Measurements from ENCODE around the gene GNG7. TPM values are rescaled to one million over a fixed set of nuclear protein-coding genes. Genes with fewer than 3 reads are reported as not detected.
"Not testable (repeated sequence)": the region's sequence is repeated elsewhere in the genome, so short reads cannot be mapped to it uniquely, and the experiment has no call there.

GNG7 gene
- total RNA-seq, 3 donors from 2014 or later: 0.33 to 0.55 (median 0.48) TPM

DNA sequence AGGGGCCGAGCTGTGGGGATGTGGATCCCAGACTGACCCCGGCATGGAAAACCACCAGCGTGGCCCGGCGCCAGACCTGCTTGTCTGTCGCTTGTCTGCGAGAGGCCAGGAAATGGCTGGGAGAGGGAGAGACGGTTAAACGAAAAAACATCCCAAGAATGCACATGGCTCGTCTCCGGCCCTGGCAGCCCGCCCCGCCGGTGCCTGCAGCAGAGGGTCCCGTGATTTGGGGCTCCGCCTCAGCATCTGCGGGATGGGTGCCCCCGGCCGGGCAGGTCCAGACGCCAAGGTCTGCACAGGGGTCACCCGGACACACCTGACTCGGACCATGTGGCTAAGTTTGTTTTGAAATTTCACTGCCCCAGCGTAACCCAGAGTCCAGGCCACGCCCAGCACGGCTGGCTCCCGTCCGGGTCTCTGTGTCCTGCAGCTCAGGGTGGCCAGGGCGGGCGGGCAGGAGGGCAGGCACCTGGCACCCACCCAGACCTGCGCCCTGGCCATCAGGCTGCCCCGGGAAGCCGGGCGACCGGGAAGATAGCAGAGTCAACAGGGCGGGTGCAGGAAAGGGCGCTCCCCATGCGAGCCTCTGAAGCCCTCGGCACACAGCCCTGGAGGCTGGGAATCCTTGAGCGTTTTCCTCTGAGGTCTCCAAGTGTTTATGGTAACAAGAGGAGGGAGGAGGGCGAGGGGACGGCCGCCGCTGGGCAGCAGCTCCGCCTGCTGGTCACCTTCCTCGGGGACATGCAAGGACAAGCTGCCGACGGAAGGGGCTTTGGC lies 123.4 kb downstream of the GNG7 start:
- ATAC-seq (peak; percentile 50 to 53), DNase-seq (peak; percentile 61)
- H3K9me3 Mint-ChIP-seq: peaks cover 5% of the 10 kb centered on the region
- peaks cover 9% of the 10 kb centered on the region for H3K4me1 Mint-ChIP-seq (ENCODE audit: low read depth)
- H3K27me3 Mint-ChIP-seq (ENCODE audit: low read depth): peaks cover 3% of the 10 kb centered on the region
- H3K4me3 Mint-ChIP-seq: peak overlapping the region; percentile 57
- no peaks in the 10 kb centered on the region for H3K36me3 Mint-ChIP-seq (ENCODE audit: insufficient read depth)

DNA sequence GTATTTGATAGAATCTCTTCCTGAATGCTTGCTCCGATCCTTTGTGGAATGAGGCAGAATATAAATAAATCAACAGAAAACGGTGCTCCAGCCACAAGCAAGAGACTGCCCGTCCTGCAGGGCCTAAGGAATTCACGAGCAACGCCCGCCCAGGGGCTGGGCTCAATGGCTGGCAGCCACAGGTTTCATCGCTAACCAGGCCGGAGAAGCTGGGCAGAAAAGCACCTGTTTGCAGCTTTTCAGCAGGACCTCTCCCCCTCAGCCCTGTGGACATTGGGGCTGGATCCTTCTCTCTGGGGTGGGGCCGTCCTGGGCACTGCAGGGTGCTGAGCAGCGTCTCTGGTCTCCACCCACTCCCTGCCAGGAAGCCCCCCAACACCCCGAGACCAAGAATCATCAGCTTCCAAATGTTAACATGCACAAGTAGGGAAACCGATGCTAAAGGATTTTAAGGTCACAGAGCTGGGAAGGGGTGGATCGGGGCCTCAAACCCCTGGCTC lies 124.1 kb downstream of the GNG7 start:
- no peak for ATAC-seq
- H3K36me3 Mint-ChIP-seq (ENCODE audit: insufficient read depth): no peaks in the 10 kb centered on the region
- H3K4me1 Mint-ChIP-seq (ENCODE audit: low read depth): peaks cover 9% of the 10 kb centered on the region
- no peak for DNase-seq
- no peaks in the 10 kb centered on the region for H3K9me3 Mint-ChIP-seq
- peaks cover 3% of the 10 kb centered on the region for H3K27me3 Mint-ChIP-seq (ENCODE audit: low read depth)
- no peak overlapping the region for H3K4me3 Mint-ChIP-seq

DNA sequence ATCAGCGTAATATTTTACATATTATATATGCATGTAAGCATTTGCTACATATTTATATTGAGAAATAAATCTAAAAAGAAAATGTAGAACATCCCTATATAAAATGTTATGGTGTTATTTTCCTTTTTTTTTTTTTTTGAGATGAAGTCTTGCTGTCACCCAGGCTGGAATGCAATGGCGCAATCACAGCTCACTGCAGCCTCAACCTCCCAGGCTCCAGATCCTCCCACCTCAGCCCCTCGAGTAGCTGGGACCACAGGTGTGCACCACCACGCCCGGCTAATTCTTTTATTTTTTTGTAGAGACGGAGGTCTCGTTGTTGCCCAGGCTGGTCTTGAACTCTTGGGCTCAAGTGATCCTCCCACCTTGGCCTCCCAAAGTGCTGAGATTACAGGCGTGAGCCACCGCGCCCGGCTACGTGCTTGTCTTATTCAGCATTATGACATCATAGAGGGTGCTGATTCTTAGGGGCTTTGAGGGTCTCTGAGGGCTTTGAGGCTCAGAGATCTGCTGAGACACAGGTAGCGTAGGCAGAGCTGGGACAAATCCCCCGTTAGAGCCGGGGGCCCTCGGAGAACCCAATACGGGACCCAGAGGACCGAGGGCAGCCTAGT lies 124.7 kb downstream of the GNG7 start:
- Mint-ChIP-seq H3K4me3 (no peak overlapping the region), H3K36me3 (ENCODE audit: insufficient read depth) (no peaks in the 10 kb centered on the region), H3K4me1 (ENCODE audit: low read depth) (peaks cover 9% of the 10 kb centered on the region), H3K27me3 (ENCODE audit: low read depth) (peaks cover 3% of the 10 kb centered on the region), H3K9me3 (no peaks in the 10 kb centered on the region)
- no peak for ATAC-seq
- DNase-seq: no peak

DNA sequence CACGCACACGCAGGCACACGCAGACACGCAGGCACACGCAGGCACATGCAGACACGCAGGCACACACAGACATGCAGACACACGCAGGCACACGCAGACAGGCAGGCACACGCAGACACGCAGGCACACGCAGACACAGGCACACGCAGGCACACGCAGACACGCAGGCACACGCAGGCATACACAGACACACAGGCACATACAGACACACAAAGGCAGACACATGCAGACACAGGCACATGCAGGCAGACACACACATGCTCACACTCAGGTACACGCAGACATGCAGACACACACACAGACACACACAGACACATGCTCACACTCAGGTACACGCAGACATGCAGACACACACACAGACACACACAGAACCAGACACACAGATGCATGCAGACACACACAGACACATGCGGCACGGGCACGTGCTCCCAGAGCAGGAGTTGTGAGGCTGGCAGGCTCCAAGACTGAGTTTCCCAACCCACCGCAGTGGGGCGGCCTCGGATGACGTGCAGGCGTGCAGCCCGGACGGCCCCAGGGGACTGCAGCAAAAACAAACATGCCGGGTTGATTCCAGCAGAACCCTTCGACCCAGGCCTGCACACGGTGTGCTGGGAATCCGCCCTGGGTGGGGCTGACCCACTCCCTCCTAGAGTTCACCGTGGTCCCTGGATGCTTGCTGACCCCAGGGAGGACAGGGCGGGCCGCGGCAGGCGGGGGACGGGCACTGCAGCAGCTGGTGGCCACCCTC lies 126.6 kb downstream of the GNG7 start:
- Mint-ChIP-seq H3K4me1 (ENCODE audit: low read depth) (peaks cover 9% of the 10 kb centered on the region), H3K9me3 (no peaks in the 10 kb centered on the region), H3K27me3 (ENCODE audit: low read depth) (peaks cover 3% of the 10 kb centered on the region), H3K36me3 (ENCODE audit: insufficient read depth) (no peaks in the 10 kb centered on the region), H3K4me3 (no peak overlapping the region)
- ATAC-seq: no peak
- DNase-seq: no peak

DNA sequence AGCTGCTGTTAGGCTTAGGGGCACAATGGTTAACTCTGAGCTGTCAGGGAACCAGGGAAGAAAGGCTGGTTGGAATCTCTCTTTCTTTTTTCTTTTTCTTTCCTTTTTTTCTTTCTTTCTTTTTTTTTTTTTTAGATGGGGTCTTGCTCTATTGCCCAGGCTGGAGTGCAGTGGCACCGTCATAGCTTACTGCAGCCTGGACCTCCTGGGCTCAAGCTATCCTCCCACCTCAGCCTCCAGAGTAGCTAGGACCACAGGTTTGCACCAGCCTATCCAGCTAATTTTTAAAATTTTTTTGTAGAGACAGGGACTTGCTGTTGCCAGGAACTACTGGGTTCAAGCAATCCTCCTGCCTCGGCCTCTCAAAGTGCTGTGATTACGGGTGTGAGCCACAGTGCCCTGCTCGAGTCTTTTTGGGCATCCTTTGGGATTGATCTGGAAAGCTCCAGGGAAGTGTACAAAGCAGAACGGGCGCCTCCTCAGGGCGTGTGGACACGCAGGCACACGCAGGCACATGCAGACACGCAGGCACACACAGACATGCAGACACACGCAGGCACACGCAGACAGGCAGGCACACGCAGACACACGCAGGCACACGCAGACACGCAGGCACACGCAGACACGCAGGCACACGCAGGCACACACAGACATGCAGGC lies 127.4 kb downstream of the GNG7 start:
- Mint-ChIP-seq H3K36me3 (ENCODE audit: insufficient read depth) (no peaks in the 10 kb centered on the region), H3K4me1 (ENCODE audit: low read depth) (peaks cover 9% of the 10 kb centered on the region), H3K4me3 (no peak overlapping the region), H3K27me3 (ENCODE audit: low read depth) (peaks cover 3% of the 10 kb centered on the region), H3K9me3 (peaks cover 3% of the 10 kb centered on the region)
- no peak for DNase-seq
- no peak for ATAC-seq

DNA sequence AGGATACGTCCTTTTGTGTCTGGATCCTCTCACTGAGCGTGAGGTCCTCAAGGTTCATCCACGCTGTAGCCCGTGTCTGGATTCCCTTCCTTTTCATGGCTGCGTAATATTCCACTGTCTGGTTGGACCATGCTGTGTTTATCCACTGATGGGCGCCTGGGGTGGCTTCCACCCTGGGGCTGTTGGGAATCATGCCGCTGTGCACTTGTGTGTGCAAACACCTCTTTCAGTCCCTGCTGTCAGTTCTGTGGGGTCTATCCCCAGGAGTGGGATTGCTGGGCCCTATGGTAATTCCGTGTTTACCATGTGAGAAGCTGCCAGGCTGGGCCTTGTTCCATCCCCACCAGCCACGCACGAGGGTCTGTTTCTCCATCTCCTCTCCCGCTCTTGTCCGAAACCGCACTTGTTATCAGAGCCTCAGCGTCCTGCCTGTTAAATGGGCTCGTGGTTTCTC lies 128.0 kb downstream of the GNG7 start:
- Mint-ChIP-seq H3K27me3 (ENCODE audit: low read depth) (peaks cover 3% of the 10 kb centered on the region), H3K4me3 (no peak overlapping the region), H3K4me1 (ENCODE audit: low read depth) (peaks cover 8% of the 10 kb centered on the region), H3K36me3 (ENCODE audit: insufficient read depth) (no peaks in the 10 kb centered on the region), H3K9me3 (peaks cover 5% of the 10 kb centered on the region)
- no peak for DNase-seq
- no peak for ATAC-seq

DNA sequence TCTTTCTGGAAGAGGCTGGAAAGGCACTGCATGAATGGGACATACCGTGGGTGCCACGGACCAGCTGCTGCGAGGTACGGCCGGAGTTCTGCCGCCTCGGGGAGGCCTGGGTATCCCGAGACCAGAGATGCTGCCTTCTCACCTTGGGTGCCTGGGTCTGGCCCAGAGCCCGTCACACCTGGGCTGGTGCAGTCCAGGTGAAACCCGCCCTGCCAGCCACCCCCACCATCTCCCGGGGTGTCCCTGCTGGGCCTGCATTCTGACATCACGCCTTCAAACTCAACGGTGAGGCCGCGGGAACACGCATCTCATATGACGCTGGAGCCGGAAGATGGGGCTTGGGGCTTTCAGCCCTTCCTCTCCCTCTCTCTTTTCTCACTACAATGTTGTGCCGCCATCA lies 128.6 kb downstream of the GNG7 start:
- ATAC-seq (no peak), DNase-seq (no peak)
- Mint-ChIP-seq H3K4me1 (ENCODE audit: low read depth) (peaks cover 6% of the 10 kb centered on the region), H3K4me3 (no peak overlapping the region), H3K9me3 (peaks cover 5% of the 10 kb centered on the region), H3K36me3 (ENCODE audit: insufficient read depth) (no peaks in the 10 kb centered on the region), H3K27me3 (ENCODE audit: low read depth) (peaks cover 3% of the 10 kb centered on the region)

DNA sequence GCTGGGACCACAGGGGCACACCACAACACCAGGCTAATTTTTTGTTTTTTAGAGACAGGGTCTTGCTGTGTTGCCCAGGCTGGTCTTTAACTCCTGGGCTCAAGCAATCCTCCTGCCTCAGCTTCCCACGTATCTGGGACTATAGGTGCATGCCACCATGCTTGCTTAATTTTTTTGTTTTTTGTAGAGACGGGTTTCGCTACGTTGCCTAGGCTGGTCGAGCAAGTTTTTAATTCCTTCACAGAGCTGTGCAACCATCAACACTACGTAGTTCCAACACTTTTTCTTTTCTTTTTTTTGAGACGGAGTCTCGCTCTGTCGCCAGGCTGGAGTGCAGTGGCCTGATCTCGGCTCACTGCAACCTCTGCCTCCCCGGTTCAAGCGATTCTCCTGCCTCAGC lies 130.3 kb downstream of the GNG7 start:
- not testable (repeated sequence) for DNase-seq; H3K27me3 Mint-ChIP-seq (ENCODE audit: low read depth); H3K36me3 Mint-ChIP-seq (ENCODE audit: insufficient read depth); ATAC-seq; H3K4me3 Mint-ChIP-seq; H3K9me3 Mint-ChIP-seq
- peaks cover 11% of the 10 kb centered on the region for H3K4me1 Mint-ChIP-seq (ENCODE audit: low read depth)

DNA sequence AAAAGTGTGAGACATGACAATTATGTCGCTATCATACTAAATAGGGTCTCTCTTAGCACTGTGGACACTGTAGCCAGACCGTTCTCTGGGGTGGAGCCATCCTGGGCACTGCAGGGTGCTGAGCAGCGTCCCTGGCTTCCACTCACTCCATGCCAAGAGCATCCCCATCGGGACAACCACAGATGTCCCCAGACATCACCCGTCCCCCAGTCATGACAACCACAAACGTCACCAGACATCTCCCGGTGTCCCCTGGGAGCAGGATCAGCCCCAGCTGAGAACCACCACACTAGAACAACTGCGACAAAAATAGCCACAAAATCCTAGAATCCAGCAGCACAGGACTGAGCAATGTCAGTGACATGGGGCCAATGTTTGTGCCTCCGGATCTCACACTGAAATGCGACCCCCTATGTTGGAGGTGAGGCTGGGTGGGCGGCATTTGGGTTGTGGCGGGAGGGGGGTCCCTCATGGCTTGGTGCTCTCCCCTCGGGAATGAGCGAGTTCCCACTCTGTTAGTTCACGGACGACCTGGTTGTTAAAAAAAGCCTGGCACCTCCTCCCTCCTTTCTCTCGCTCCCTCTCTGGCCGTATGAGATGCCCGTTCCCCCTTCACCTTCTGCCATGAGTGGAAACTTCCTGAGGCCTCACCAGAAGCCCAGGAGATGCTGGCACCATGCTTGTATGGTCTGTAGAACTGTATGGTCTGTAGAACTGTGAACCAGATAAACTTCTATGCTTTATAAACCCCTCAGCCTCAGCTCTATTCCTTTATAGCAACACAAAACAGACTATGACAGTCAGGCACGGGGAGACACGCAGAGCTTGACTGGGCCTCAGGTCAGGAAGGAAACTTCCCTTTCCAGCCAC lies 132.7 kb downstream of the GNG7 start:
- ATAC-seq (no peak), DNase-seq (no peak)
- no peak overlapping the region for H3K4me3 Mint-ChIP-seq
- no peaks in the 10 kb centered on the region for H3K36me3 Mint-ChIP-seq (ENCODE audit: insufficient read depth)
- peaks cover 5% of the 10 kb centered on the region for H3K9me3 Mint-ChIP-seq
- peaks cover 13% of the 10 kb centered on the region for H3K4me1 Mint-ChIP-seq (ENCODE audit: low read depth)
- no peaks in the 10 kb centered on the region for H3K27me3 Mint-ChIP-seq (ENCODE audit: low read depth)

DNA sequence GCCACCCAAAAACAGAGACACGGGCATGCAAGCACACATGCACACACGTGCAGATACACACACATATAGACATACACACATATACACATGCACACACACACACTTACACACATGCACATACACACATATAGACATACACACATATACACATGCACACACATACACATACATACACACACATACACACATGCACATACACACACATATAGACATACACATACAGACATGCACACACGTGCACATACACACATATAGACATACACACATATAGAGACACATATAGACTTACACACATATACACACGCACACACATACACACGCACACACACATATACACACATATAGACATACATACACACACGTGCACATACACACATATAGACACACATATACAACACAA lies 134.5 kb downstream of the GNG7 start:
- Mint-ChIP-seq H3K4me1 (ENCODE audit: low read depth) (peaks cover 15% of the 10 kb centered on the region), H3K9me3 (peaks cover 5% of the 10 kb centered on the region), H3K27me3 (ENCODE audit: low read depth) (no peaks in the 10 kb centered on the region), H3K4me3 (no peak overlapping the region), H3K36me3 (ENCODE audit: insufficient read depth) (no peaks in the 10 kb centered on the region)
- no peak for DNase-seq
- ATAC-seq: no peak

DNA sequence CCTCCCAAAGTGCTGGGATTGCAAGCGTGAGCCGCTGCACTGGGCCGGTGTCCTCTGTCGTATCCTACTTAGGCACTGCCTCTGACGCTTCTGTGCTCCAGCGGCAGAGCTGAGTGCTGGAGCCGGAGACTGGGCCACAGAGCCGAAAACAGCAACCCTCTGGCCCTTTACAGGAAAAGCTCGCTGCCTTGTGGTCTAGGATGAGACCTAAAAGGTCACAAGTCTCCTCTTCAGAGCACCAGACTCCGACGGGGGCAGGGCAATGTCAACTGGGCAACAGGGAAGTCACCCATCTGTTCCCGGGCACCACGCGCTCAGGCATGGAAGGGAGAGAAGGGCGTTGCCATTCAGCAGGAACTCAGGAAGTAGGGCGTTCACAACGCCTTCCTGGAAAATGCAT lies 134.9 kb downstream of the GNG7 start:
- DNase-seq: no peak
- Mint-ChIP-seq H3K9me3 (peaks cover 5% of the 10 kb centered on the region), H3K4me3 (no peak overlapping the region), H3K4me1 (ENCODE audit: low read depth) (peaks cover 17% of the 10 kb centered on the region), H3K36me3 (ENCODE audit: insufficient read depth) (no peaks in the 10 kb centered on the region), H3K27me3 (ENCODE audit: low read depth) (no peaks in the 10 kb centered on the region)
- ATAC-seq: no peak

DNA sequence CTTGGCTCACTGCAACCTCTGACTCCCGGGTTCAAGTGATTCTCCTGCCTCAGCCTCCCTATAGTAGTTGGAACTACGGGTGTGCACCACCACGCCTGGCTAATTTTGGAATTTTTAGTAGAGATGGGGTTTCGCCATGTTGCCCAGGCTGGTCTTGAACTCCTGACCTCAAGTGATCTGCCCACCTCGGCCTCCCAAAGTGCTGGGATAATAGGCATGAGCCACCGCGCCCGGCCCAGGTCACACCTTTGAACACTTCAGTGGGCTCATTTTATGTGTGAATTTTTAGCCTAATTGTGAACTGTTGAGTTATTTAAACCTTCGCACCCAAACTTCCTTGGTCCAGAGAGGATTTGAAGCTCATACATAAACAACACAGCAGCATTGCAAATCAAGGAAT lies 138.9 kb downstream of the GNG7 start:
- not testable (repeated sequence) for H3K9me3 Mint-ChIP-seq; DNase-seq; H3K4me3 Mint-ChIP-seq; H3K36me3 Mint-ChIP-seq (ENCODE audit: insufficient read depth); H3K27me3 Mint-ChIP-seq (ENCODE audit: low read depth); ATAC-seq
- H3K4me1 Mint-ChIP-seq (ENCODE audit: low read depth): peaks cover 32% of the 10 kb centered on the region

DNA sequence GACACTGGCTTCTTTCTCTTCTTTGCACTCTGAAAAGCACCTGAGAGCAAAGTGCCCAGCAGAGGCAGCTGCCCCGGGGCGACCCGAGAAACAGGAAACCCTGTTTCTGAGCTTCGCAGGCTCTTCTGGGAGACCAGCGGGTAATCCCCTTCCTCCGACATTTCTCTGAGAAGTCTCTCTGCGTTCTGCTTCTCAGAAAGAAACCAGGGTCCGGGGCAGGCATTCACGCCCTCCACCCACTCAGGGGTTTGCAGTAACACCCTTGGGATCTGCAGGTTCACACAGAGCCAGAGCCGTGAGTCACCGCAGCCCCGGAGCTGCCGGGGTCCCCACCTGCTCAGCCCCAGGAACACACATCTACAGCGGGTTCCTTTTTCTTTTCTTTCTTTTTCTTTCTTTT lies 140.6 kb downstream of the GNG7 start:
- no peaks in the 10 kb centered on the region for H3K27me3 Mint-ChIP-seq (ENCODE audit: low read depth)
- no peaks in the 10 kb centered on the region for H3K36me3 Mint-ChIP-seq (ENCODE audit: insufficient read depth)
- ATAC-seq (peak; percentile 94 to 97), DNase-seq (peak; percentile 73)
- peak overlapping the region; percentile 82 for H3K4me3 Mint-ChIP-seq
- H3K9me3 Mint-ChIP-seq: no peaks in the 10 kb centered on the region
- peaks cover 21% of the 10 kb centered on the region for H3K4me1 Mint-ChIP-seq (ENCODE audit: low read depth)

Data from activated T-cell treated with anti-CD3 and anti-CD28 coated beads, Interleukin-2, amount 50 U/mL, for 4 hours (primary cell).